WERI-Rb-1 (cell line): ENCODE results near the gene SNX15.
A peak's percentile ranks its signal among the peaks of the same experiment; 100 is the strongest.

Experiments used
- DNase-seq: peaks from one replicate; pipeline ENCODE4 v3.0.0-alpha.2; 2020
- H3K27ac ChIP-seq: fragments of 250-450 bp; sonication (Bioruptor Pico); 2 replicates; pipeline ENCODE4 v1.5.1; 2020; ENCODE audit warnings: mild to moderate bottlenecking, moderate library complexity
- H3K27me3 ChIP-seq: fragments of 250-450 bp; sonication (Bioruptor Pico); 2 replicates; pipeline ENCODE4 v1.5.1; 2021; ENCODE audit warnings: mild to moderate bottlenecking, low read depth, moderate library complexity; ENCODE audit not compliant: insufficient read depth, severe bottlenecking
- H3K36me3 ChIP-seq: fragments of 250-450 bp; sonication (Bioruptor Pico); 2 replicates; pipeline ENCODE4 v1.5.1; 2020; ENCODE audit warnings: mild to moderate bottlenecking, moderate library complexity
- H3K4me3 ChIP-seq: 2 replicates; pipeline ENCODE4 v1.5.1; 2011; ENCODE audit warnings: low read depth, mild to moderate bottlenecking, control low read depth, low read length
- H3K9me3 ChIP-seq: fragments of 250-450 bp; sonication (Bioruptor Pico); 2 replicates; pipeline ENCODE4 v1.5.1; 2021; ENCODE audit warnings: mild to moderate bottlenecking, moderate library complexity; ENCODE audit not compliant: severe bottlenecking
- TF ChIP-seq, protein P1 (sequence below): IDR thresholded peaks from 2 replicates; pipeline ENCODE4 v1.5.1; 2011; ENCODE audit warnings: low read depth, mild to moderate bottlenecking, control low read depth, inconsistent platforms, low read length

The SNX15 gene

DNA sequence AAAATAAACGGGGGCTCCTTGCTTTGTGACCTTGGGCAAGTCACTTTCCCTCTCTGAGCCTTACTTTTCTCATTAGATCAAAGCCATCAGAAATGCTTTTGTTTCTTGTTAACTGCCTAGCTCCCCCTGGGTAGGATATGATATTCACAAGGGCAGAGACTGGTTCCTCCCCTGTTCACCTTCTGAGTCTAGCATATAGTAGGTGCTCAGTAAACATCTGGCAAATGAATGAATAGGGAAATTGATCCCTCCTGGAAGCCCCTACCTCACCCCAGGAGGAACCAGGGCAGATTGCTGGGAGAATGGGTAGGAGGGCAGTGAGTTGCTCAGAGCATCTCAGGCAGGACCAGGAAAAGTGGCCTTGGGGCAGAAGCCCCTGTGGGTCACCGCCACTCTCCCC, 7.2 kb downstream of the SNX15 start:
- Histone ChIP-seq H3K27me3 (no peaks in the 10 kb centered on the region), H3K36me3 (peaks cover 40% of the 10 kb centered on the region), H3K4me3 (no peak overlapping the region), H3K27ac (no peak overlapping the region), H3K9me3 (no peaks in the 10 kb centered on the region)
- no peak for DNase-seq
- TF ChIP-seq, protein P1, sequence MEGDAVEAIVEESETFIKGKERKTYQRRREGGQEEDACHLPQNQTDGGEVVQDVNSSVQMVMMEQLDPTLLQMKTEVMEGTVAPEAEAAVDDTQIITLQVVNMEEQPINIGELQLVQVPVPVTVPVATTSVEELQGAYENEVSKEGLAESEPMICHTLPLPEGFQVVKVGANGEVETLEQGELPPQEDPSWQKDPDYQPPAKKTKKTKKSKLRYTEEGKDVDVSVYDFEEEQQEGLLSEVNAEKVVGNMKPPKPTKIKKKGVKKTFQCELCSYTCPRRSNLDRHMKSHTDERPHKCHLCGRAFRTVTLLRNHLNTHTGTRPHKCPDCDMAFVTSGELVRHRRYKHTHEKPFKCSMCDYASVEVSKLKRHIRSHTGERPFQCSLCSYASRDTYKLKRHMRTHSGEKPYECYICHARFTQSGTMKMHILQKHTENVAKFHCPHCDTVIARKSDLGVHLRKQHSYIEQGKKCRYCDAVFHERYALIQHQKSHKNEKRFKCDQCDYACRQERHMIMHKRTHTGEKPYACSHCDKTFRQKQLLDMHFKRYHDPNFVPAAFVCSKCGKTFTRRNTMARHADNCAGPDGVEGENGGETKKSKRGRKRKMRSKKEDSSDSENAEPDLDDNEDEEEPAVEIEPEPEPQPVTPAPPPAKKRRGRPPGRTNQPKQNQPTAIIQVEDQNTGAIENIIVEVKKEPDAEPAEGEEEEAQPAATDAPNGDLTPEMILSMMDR = no peak

DNA sequence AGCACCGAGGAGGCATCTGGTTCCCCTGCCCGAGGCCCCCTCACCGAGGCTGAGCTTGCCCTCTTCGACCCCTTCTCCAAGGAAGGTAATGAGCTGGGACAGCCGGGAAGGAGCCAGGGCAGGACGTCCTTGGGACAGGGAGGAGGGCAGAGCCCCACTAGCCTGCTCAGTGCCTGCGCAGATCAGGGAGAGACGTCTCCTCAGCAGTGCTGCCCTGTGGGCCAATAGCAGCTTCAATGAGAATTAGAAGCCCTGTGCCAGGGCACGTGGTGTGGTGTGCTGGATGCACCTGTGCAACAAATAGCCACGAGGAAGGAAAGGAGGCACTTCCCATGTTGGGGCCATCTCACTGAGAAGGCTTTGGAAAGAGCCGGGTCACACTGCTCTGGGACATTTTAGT, 8.3 kb downstream of the SNX15 start:
- Histone ChIP-seq H3K9me3 (no peaks in the 10 kb centered on the region), H3K4me3 (no peak overlapping the region), H3K27me3 (no peaks in the 10 kb centered on the region), H3K36me3 (peaks cover 45% of the 10 kb centered on the region), H3K27ac (no peak overlapping the region)
- TF ChIP-seq, protein P1 = no peak
- DNase-seq = no peak

DNA sequence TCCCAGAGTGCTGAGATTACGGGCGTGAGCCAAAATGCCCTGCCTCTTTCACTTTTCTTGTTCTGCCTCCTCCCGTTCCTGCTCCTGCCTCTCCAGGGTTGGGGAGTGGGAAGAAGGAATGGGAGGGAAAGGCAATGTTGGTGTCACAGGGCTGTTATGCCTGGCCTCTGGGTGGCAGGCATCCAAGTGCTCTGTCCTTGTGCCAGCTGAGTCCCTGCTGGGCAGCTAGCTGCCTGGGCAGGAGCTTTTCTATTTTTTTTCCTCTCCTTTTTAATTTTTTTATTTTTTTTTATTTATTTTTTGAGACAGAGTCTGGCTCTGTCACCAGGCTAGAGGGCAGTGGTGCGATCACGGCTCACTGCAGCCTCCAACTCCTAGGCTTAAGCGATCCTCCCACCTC, 9.7 kb downstream of the SNX15 start:
- H3K9me3 ChIP-seq = no peaks in the 10 kb centered on the region

DNA sequence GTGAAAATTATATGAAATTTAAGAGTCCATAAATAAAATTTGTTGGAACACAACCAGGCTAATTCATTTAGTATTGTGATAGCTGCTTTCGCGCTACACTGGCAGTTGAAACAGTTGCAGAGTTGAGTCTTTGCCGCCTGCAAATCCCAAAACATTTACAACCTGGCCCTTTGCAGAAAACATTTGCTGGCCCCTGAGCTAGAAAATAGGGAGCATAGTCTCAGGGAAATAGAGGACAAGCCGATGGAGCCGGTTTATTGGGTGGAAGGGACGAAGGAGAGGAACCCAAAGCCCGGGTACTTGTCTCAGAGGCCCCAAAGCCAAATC, 13.2 kb downstream of the SNX15 start:
- Histone ChIP-seq H3K27ac (peak overlapping the region; percentile 92), H3K27me3 (no peaks in the 10 kb centered on the region)
- no peak for DNase-seq

More for the DNA sequence above, 9.7 kb downstream of the SNX15 start:
- TF ChIP-seq, protein P1 = no peak
- no peak overlapping the region for H3K4me3 ChIP-seq
- no peak for DNase-seq
- no peaks in the 10 kb centered on the region for H3K27me3 ChIP-seq
- peaks cover 38% of the 10 kb centered on the region for H3K36me3 ChIP-seq
- no peak overlapping the region for H3K27ac ChIP-seq

DNA sequence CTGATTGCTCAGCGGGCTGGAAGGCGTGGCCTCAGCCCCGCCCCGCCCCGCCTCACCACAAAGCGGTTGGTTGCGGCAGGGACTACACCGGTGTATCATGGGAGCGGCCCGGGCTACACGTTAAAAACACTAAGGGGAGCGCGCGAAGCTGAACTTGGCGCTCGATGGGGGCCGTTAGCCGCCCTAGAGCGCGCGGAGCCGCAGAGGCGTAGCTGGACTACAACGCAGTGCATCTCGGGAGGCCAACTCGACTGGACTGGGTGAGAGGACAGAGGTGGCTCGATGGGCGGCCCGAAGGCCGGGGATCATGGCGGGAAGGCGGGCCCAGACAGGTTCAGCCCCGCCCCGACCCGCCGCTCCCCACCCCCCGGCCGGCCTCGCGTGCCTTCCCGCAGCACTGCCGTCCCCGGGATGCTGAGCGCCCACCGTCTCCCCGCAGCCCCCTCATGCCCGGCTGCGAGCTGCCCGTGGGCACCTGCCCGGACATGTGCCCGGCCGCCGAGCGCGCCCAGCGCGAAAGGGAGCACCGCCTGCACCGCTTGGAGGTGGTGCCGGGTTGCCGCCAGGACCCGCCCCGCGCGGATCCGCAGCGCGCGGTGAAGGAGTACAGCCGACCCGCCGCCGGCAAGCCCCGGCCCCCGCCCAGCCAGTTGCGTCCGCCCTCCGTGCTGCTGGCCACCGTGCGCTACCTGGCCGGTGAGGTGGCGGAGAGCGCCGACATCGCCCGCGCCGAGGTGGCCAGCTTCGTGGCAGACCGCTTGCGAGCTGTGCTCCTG, 13.8 kb downstream of the SNX15 start, which contains the start of gene SAC3D1:
SAC3D1 (plus strand) TSS at position 364 of the 776 bp plus-strand sequence; CDS start at position 447, 83 bp downstream.
- Histone ChIP-seq H3K9me3 (no peaks in the 10 kb centered on the region), H3K27me3 (no peaks in the 10 kb centered on the region), H3K27ac (peak within 1 kb of the TSS; percentile 92), H3K36me3 (peaks cover 49% of the 10 kb centered on the region), H3K4me3 (peak within 1 kb of the TSS; percentile 77)
- peak; percentile 98 for DNase-seq
- TF ChIP-seq, protein P1 = no peak

More for the DNA sequence above, 13.2 kb downstream of the SNX15 start:
- H3K36me3 ChIP-seq = peaks cover 48% of the 10 kb centered on the region
- TF ChIP-seq, protein P1 = no peak
- no peaks in the 10 kb centered on the region for H3K9me3 ChIP-seq
- H3K4me3 ChIP-seq = peak overlapping the region; percentile 77

DNA sequence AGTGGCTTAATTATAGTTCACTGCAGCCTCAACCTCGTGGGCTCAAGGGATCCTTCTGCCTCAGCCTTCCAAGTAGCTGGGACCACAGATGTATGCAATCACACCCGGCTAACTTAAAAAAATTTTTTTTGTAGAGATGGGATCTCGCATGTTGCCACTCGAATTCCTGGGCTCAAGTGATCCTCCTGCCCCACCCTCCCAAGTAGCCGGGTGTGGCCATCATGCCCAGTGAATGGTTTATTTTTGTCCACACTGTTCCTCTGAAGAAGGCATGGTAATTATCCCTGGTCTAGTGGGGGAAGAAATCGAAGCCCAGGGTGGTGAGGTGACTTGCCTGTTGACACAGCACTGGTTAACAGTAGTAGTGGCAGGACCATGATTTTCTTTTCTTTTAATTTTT, 15.7 kb downstream of the SNX15 start:
- Histone ChIP-seq H3K9me3 (no peaks in the 10 kb centered on the region), H3K27ac (no peak overlapping the region), H3K36me3 (peaks cover 51% of the 10 kb centered on the region), H3K4me3 (no peak overlapping the region), H3K27me3 (no peaks in the 10 kb centered on the region)
- TF ChIP-seq, protein P1 = no peak
- no peak for DNase-seq
